Loucy (cell line): Measurements from ENCODE around the gene NFAT5.

Experiments
- H2AFZ ChIP-seq: fragments of 200-600 bp; sonication (generic); 2 replicates; pipeline ENCODE4 v1.6.0; 2016; ENCODE audit warnings: antibody characterized with exemption, mild to moderate bottlenecking, low read length, moderate library complexity
- H3F3A ChIP-seq: fragments of 200-600 bp; 2 replicates; pipeline ENCODE4 v1.6.0; 2016; ENCODE audit warnings: antibody characterized with exemption, low read depth, mild to moderate bottlenecking
- H3K27me3 ChIP-seq: fragments of 200-600 bp; sonication (generic); 2 replicates; pipeline ENCODE4 v1.6.1; 2014; ENCODE audit warnings: low read length, mild to moderate bottlenecking; ENCODE audit not compliant: insufficient read depth, poor library complexity, severe bottlenecking
- H3K36me3 ChIP-seq: fragments of 200-600 bp; sonication (generic); 2 replicates; pipeline ENCODE4 v1.6.1; 2016; ENCODE audit warnings: low read length; ENCODE audit not compliant: insufficient read depth
- H3K4me1 ChIP-seq: fragments of 200-600 bp; sonication (generic); 2 replicates; pipeline ENCODE4 v1.5.1; 2014; ENCODE audit warnings: low read length, mild to moderate bottlenecking; ENCODE audit not compliant: insufficient read depth, poor library complexity, severe bottlenecking
- H3K4me2 ChIP-seq: fragments of 200-600 bp; sonication (generic); 2 replicates; pipeline ENCODE4 v1.6.0; 2014; ENCODE audit warnings: antibody characterized with exemption, low read length, low read depth, mild to moderate bottlenecking; ENCODE audit not compliant: poor library complexity, severe bottlenecking
- H3K4me3 ChIP-seq: fragments of 200-600 bp; sonication (generic); 2 replicates; pipeline ENCODE4 v1.5.1; 2014; ENCODE audit warnings: low read length, mild to moderate bottlenecking, mixed read lengths; ENCODE audit not compliant: poor library complexity, severe bottlenecking
- H3K79me2 ChIP-seq: fragments of 200-600 bp; sonication (generic); 2 replicates; pipeline ENCODE4 v1.6.1; 2014; ENCODE audit warnings: low read length; ENCODE audit not compliant: insufficient read depth
- H3K9ac ChIP-seq: fragments of 200-600 bp; sonication (generic); 2 replicates; pipeline ENCODE4 v1.6.0; 2014; ENCODE audit warnings: mild to moderate bottlenecking, low read depth, low read length, moderate library complexity; ENCODE audit not compliant: poor library complexity, severe bottlenecking
- H3K9me2 ChIP-seq: fragments of 200-600 bp; sonication (generic); replicated peaks from 2 replicates; pipeline ENCODE4 v1.6.1; 2016; ENCODE audit warnings: low read depth, low read length, mixed read lengths
- H3K9me3 ChIP-seq: fragments of 200-600 bp; sonication (generic); 2 replicates; pipeline ENCODE4 v1.6.1; 2014; ENCODE audit warnings: mild to moderate bottlenecking, antibody characterized with exemption, low read length, low read depth; ENCODE audit not compliant: insufficient read depth
- H4K20me1 ChIP-seq: fragments of 200-600 bp; sonication (generic); 2 replicates; pipeline ENCODE4 v1.6.0; 2014; ENCODE audit warnings: antibody characterized with exemption, low read length, mild to moderate bottlenecking; ENCODE audit not compliant: insufficient read depth, poor library complexity, severe bottlenecking
- EZH2phosphoT487 ChIP-seq: fragments of 200-600 bp; IDR thresholded peaks from 2 replicates; pipeline ENCODE4 v1.6.1; 2018; ENCODE audit warnings: antibody characterized with exemption, mild to moderate bottlenecking, moderate library complexity, borderline replicate concordance
- TF ChIP-seq, protein P1 (sequence below): fragments of 200-600 bp; sonication (generic); conservative IDR thresholded peaks from 2 replicates; pipeline ENCODE4 v1.5.1; 2014; ENCODE audit warnings: mild to moderate bottlenecking, antibody characterized with exemption, low read length

The NFAT5 gene

DNA sequence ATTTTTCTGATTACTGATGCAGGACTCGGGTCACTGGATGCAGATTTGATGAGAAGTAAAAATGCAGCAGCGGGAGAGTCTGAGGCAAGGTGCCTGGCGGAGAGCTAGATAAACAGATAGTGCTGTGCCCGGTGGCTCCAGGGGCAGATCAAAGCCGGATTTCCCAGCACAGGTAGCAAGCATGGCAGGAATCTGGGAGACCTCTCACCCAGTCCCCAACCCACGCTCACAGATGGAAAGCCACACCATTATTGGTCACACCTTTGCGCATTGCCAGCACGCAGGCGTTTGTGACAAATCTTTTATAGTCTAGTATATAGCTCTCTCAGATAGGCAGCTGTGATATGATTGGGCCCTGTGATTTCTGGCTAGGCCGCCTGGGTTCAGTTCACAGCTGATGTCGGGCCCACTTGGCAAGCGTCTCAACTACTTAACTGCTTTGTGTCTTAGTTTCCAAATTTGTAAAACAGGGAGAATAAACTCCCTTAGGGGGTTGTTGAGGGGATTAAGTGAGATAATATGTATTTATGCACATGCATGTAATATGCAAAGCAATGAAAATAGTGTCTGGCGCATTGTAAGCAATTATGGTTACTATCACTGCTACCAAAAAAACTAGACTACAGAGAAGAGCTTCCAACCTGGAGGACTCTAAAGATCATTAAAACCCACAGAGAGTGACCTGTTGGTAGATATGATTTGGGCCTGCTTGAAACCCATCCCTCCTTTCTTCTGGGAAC is 42.0 kb upstream of the NFAT5 start:
- Histone ChIP-seq H3K36me3 (no peaks in the 10 kb centered on the region), H3K4me1 (no peaks in the 10 kb centered on the region), H3K9me3 (no peaks in the 10 kb centered on the region), H4K20me1 (no peaks in the 10 kb centered on the region), H3K9me2 (no peaks in the 10 kb centered on the region), H3K27me3 (no peaks in the 10 kb centered on the region), H3K9ac (no peak overlapping the region), H3K4me3 (no peak overlapping the region), H3K79me2 (no peaks in the 10 kb centered on the region), H3K4me2 (no peak overlapping the region), H2AFZ (peak overlapping the region; percentile 74; the same call in 1 of the 2 replicates), H3F3A (no peaks in the 10 kb centered on the region)
- TF ChIP-seq EZH2phosphoT487 = no peak
- TF ChIP-seq, protein P1, sequence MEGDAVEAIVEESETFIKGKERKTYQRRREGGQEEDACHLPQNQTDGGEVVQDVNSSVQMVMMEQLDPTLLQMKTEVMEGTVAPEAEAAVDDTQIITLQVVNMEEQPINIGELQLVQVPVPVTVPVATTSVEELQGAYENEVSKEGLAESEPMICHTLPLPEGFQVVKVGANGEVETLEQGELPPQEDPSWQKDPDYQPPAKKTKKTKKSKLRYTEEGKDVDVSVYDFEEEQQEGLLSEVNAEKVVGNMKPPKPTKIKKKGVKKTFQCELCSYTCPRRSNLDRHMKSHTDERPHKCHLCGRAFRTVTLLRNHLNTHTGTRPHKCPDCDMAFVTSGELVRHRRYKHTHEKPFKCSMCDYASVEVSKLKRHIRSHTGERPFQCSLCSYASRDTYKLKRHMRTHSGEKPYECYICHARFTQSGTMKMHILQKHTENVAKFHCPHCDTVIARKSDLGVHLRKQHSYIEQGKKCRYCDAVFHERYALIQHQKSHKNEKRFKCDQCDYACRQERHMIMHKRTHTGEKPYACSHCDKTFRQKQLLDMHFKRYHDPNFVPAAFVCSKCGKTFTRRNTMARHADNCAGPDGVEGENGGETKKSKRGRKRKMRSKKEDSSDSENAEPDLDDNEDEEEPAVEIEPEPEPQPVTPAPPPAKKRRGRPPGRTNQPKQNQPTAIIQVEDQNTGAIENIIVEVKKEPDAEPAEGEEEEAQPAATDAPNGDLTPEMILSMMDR = no peak

DNA sequence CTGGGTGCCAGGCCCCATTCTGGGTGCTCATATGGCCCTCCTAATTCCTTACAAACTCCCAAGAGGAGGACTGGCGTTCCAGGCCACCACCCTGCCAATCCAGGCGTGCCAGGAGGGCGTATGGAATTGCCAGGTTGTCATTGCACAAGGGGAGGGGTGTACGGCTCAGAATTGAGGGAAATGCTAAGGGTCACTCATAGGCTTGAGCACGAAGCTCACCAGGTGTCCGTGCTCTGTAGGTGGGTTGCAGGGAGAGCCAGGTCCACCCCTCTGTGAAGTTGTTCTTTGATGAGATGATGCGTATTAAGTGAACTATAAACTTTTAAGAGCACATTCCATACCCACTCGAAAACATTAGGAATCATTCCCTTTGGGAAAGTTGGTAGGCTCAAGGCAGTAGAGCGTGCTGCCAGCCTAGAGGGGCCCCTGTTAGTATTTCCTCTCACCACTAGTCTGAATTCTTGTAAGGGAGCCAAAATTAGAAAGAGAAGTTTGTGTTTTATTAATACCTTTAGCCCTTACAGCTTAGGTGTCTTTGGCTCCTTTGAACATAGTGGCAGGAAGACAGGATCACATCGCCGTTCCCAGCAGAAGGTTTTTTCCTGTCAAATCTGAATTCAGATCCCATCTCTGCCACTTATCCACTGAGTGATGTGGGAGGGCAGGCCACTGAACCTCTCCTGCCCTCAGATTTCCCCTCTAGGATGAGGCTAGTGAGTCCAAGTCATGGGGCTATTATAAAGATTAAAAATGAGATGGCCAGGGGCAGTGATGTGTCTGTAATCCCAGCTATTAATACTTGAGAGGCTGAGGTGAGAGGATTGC is 38.7 kb upstream of the NFAT5 start:
- Histone ChIP-seq H3K4me2 (no peak overlapping the region), H2AFZ (no peak overlapping the region)

DNA sequence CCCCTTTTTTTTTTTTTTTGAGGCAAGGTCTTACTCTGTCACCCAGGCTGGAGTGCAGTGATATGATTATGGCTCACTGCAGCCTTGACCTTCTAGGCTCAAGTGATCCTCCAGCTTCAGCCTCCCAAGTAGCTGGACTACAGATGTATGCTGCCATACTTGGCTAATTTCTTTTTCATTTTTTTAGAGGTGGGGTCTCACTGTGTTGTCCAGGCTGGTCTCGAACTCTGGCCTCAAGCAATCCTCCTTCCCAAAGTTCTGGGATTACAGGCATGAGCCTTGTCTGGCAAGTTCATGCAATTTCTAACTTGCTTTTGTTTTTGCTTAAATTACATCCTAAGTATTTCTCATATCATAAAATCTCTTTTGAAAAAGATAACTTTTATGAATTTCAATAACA is 33.8 kb upstream of the NFAT5 start:
- Histone ChIP-seq H3K9me2 (no peaks in the 10 kb centered on the region), H3K9me3 (no peaks in the 10 kb centered on the region), H3K4me1 (peaks cover 9% of the 10 kb centered on the region), H3K79me2 (no peaks in the 10 kb centered on the region), H2AFZ (no peak overlapping the region), H3F3A (no peaks in the 10 kb centered on the region), H3K4me2 (no peak overlapping the region), H4K20me1 (no peaks in the 10 kb centered on the region), H3K9ac (no peak overlapping the region), H3K4me3 (no peak overlapping the region), H3K36me3 (no peaks in the 10 kb centered on the region), H3K27me3 (no peaks in the 10 kb centered on the region)
- TF ChIP-seq EZH2phosphoT487 = no peak
- TF ChIP-seq, protein P1 = no peak

More for the DNA sequence above, 38.7 kb upstream of the NFAT5 start:
- no peak overlapping the region for H3K4me3 ChIP-seq
- H3K36me3 ChIP-seq = no peaks in the 10 kb centered on the region
- no peaks in the 10 kb centered on the region for H4K20me1 ChIP-seq
- H3K79me2 ChIP-seq = no peaks in the 10 kb centered on the region
- H3K9me3 ChIP-seq = no peaks in the 10 kb centered on the region
- H3K9me2 ChIP-seq = no peaks in the 10 kb centered on the region
- TF ChIP-seq, protein P1 = no peak
- no peak for TF ChIP-seq EZH2phosphoT487
- H3K9ac ChIP-seq = no peak overlapping the region
- peaks cover 9% of the 10 kb centered on the region for H3K4me1 ChIP-seq
- H3F3A ChIP-seq = no peaks in the 10 kb centered on the region
- H3K27me3 ChIP-seq = no peaks in the 10 kb centered on the region
